ELF-1 (cell line): ENCODE measurements around the gene TPRX2.
"Not testable (repeated sequence)": the region's sequence is repeated elsewhere in the genome, so short reads cannot be mapped to it uniquely, and the experiment has no call there.

Experiments used
- DNase-seq: peaks from one replicate; pipeline ENCODE4 v3.0.0-alpha.2; 2016; ENCODE audit warnings: low read depth, low spot score

Gene TPRX2

GRCh38 chr19:47861630-47862029 is 2.6 kb downstream of the TPRX2 start:
- DNase-seq: no peak

GRCh38 chr19:47863514-47863936 is 4.5 kb downstream of the TPRX2 start:
- peak; percentile 97 for DNase-seq

GRCh38 chr19:47865166-47865565 is 6.1 kb downstream of the TPRX2 start:
- no peak for DNase-seq

- DNase-seq: no peak
Observed at GRCh38 chr19:47878906-47879305, 19.9 kb downstream of the TPRX2 start.

GRCh38 chr19:47879385-47879784 is 20.4 kb downstream of the TPRX2 start:
- DNase-seq: not testable (repeated sequence)

- DNase-seq: peak; percentile 3
Observed at GRCh38 chr19:47881757-47882156, 22.7 kb downstream of the TPRX2 start.

- DNase-seq: no peak
Observed at GRCh38 chr19:47882890-47883289, 23.9 kb downstream of the TPRX2 start.

GRCh38 chr19:47885067-47885463 is 26.0 kb downstream of the TPRX2 start:
- DNase-seq: no peak

- DNase-seq: no peak
Observed at GRCh38 chr19:47886010-47886559, 27.1 kb downstream of the TPRX2 start, which contains the start of gene SULT2A1. TSS of gene SULT2A1 (minus strand) at chr19:47886315. CDS start at chr19:47886257, 58 bp downstream.

GRCh38 chr19:47890865-47891621 is 32.0 kb downstream of the TPRX2 start:
- DNase-seq: no peak

- no peak for DNase-seq
Observed at GRCh38 chr19:47891622-47891922, 32.5 kb downstream of the TPRX2 start.

- peak; percentile 85 for DNase-seq
Observed at GRCh38 chr19:47891923-47892666, 33.1 kb downstream of the TPRX2 start.

GRCh38 chr19:47895165-47895782 is 36.2 kb downstream of the TPRX2 start:
- no peak for DNase-seq

GRCh38 chr19:47896019-47896418 is 37.0 kb downstream of the TPRX2 start:
- DNase-seq: no peak

- no peak for DNase-seq
Observed at GRCh38 chr19:47896773-47897172, 37.7 kb downstream of the TPRX2 start.

- DNase-seq: no peak
Observed at GRCh38 chr19:47897861-47898260, 38.8 kb downstream of the TPRX2 start.

GRCh38 chr19:47899335-47899734 is 40.3 kb downstream of the TPRX2 start:
- no peak for DNase-seq

- DNase-seq: no peak
Observed at GRCh38 chr19:47901370-47901769, 42.3 kb downstream of the TPRX2 start.

GRCh38 chr19:47909350-47909749 is 50.3 kb downstream of the TPRX2 start:
- not testable (repeated sequence) for DNase-seq

- not testable (repeated sequence) for DNase-seq
Observed at GRCh38 chr19:47910191-47910590, 51.2 kb downstream of the TPRX2 start.
